GM21360 (cell line): ENCODE data around the gene ZDHHC1.
"Not testable (repeated sequence)": the region's sequence is repeated elsewhere in the genome, so short reads cannot be mapped to it uniquely, and the experiment has no call there.

Source experiments
- ATAC-seq: cut with Tn5 transposase; IDR thresholded peaks from one replicate; pipeline ENCODE4 v1.9.1; 2021; ENCODE audit warnings: mild to moderate bottlenecking, moderate library complexity; ENCODE audit not compliant: unreplicated experiment

ZDHHC1 gene

GRCh38 chr16:67430977-67431774 is 14.9 kb upstream of the ZDHHC1 start, which contains the start of gene HSD11B2:
Gene HSD11B2, plus strand, starts transcription at chr16:67431121. Its CDS starts 128 bp downstream, at chr16:67431249.
- no peak for ATAC-seq

GRCh38 chr16:67430504-67430976 is 14.3 kb upstream of the ZDHHC1 start:
- no peak for ATAC-seq

GRCh38 chr16:67429799-67430503 is 13.7 kb upstream of the ZDHHC1 start:
- no peak for ATAC-seq

- ATAC-seq = no peak
Observed at GRCh38 chr16:67429053-67429798, 12.9 kb upstream of the ZDHHC1 start.

GRCh38 chr16:67428146-67428731 is 12.0 kb upstream of the ZDHHC1 start:
- no peak for ATAC-seq

- no peak for ATAC-seq
Observed at GRCh38 chr16:67426950-67427349, 10.7 kb upstream of the ZDHHC1 start.

- no peak for ATAC-seq
Observed at GRCh38 chr16:67426022-67426421, 9.7 kb upstream of the ZDHHC1 start.

GRCh38 chr16:67425580-67425979 is 9.3 kb upstream of the ZDHHC1 start:
- no peak for ATAC-seq

- ATAC-seq = no peak
Observed at GRCh38 chr16:67425061-67425460, 8.8 kb upstream of the ZDHHC1 start.

- ATAC-seq = no peak
Observed at GRCh38 chr16:67424261-67424615, 8.0 kb upstream of the ZDHHC1 start.

GRCh38 chr16:67423611-67424260 is 7.5 kb upstream of the ZDHHC1 start:
- ATAC-seq = no peak

GRCh38 chr16:67423015-67423414 is 6.7 kb upstream of the ZDHHC1 start:
- no peak for ATAC-seq

GRCh38 chr16:67421030-67421429 is 4.8 kb upstream of the ZDHHC1 start:
- ATAC-seq = no peak

GRCh38 chr16:67419931-67420330 is 3.7 kb upstream of the ZDHHC1 start:
- no peak for ATAC-seq

- no peak for ATAC-seq
Observed at GRCh38 chr16:67419502-67419901, 3.2 kb upstream of the ZDHHC1 start.

- ATAC-seq = no peak
Observed at GRCh38 chr16:67417333-67418061, 1.2 kb upstream of the ZDHHC1 start.

GRCh38 chr16:67415421-67415820 is 856 bp downstream of the ZDHHC1 start:
- not testable (repeated sequence) for ATAC-seq

- ATAC-seq = no peak
Observed at GRCh38 chr16:67413978-67414911, 2.0 kb downstream of the ZDHHC1 start.

GRCh38 chr16:67412294-67412693 is 4.0 kb downstream of the ZDHHC1 start:
- no peak for ATAC-seq
